Stimulated activated CD8-positive, alpha-beta memory T cell treated with anti-CD3 and anti-CD28 coated beads, Interleukin-12 subunit alpha, Interleukin-12 subunit beta, amount 100 ng/mL, for 1 hour (primary cell): Measurements from ENCODE around the gene FAF1.

Experiments used
- DNase-seq: peaks from one replicate; pipeline ENCODE4 v3.0.0-alpha.2; 2020; ENCODE audit warnings: low read depth

The FAF1 gene

GRCh38 chr1:50415235-50416149 is 544.6 kb downstream of the FAF1 start:
- no peak for DNase-seq

- DNase-seq, result no peak
Measured at GRCh38 chr1:50414853-50415234, 545.2 kb downstream of the FAF1 start.

- DNase-seq, result no peak
Measured at GRCh38 chr1:50412813-50413476, 547.1 kb downstream of the FAF1 start.

- DNase-seq, result no peak
Measured at GRCh38 chr1:50405814-50406213, 554.3 kb downstream of the FAF1 start.

- DNase-seq, result no peak
Measured at GRCh38 chr1:50393522-50394120, 566.4 kb downstream of the FAF1 start.
